ENCODE results near the gene RIMBP2.

The RIMBP2 gene

GRCh38 chr12:130557201-130557600 lies 158.9 kb downstream of the RIMBP2 start:
- Histone ChIP-seq H3K4me3 (ENCODE audit: insufficient read depth, low read depth, low read length, poor library complexity, severe bottlenecking) (no peak overlapping the region), H3K36me3 (ENCODE audit: control insufficient read depth, insufficient read depth, low read length) (no peaks in the 10 kb centered on the region), H3K27ac (ENCODE audit: insufficient read depth, low read length, poor library complexity, severe bottlenecking) (no peak overlapping the region), H3K9me3 (ENCODE audit: control insufficient read depth, low read length) (no peaks in the 10 kb centered on the region), H3K4me1 (ENCODE audit: control insufficient read depth, insufficient read depth, low read length, poor library complexity, severe bottlenecking) (no peaks in the 10 kb centered on the region), H3K27me3 (replicated peaks; ENCODE audit: control insufficient read depth, insufficient read depth, low read length, poor library complexity, severe bottlenecking) (no peaks in the 10 kb centered on the region)
- DNase-seq, result no peak

- H3K36me3 ChIP-seq (ENCODE audit: control insufficient read depth, insufficient read depth, low read length), result no peaks in the 10 kb centered on the region
- no peak overlapping the region for H3K4me3 ChIP-seq (ENCODE audit: insufficient read depth, low read depth, low read length, poor library complexity, severe bottlenecking)
- no peak overlapping the region for H3K27ac ChIP-seq (ENCODE audit: insufficient read depth, low read length, poor library complexity, severe bottlenecking)
Observed at GRCh38 chr12:130556486-130557055, 159.5 kb downstream of the RIMBP2 start.

GRCh38 chr12:130555628-130556485 lies 160.2 kb downstream of the RIMBP2 start:
- Histone ChIP-seq H3K4me3 (ENCODE audit: insufficient read depth, low read depth, low read length, poor library complexity, severe bottlenecking) (no peak overlapping the region), H3K9me3 (ENCODE audit: control insufficient read depth, low read length) (peaks cover 3% of the 10 kb centered on the region), H3K27ac (ENCODE audit: insufficient read depth, low read length, poor library complexity, severe bottlenecking) (no peak overlapping the region), H3K4me1 (ENCODE audit: control insufficient read depth, insufficient read depth, low read length, poor library complexity, severe bottlenecking) (no peaks in the 10 kb centered on the region), H3K27me3 (replicated peaks; ENCODE audit: control insufficient read depth, insufficient read depth, low read length, poor library complexity, severe bottlenecking) (no peaks in the 10 kb centered on the region), H3K36me3 (ENCODE audit: control insufficient read depth, insufficient read depth, low read length) (no peaks in the 10 kb centered on the region)
- no peak for DNase-seq

More at GRCh38 chr12:130556486-130557055, 159.5 kb downstream of the RIMBP2 start:
- DNase-seq, result no peak
- Histone ChIP-seq H3K27me3 (replicated peaks; ENCODE audit: control insufficient read depth, insufficient read depth, low read length, poor library complexity, severe bottlenecking) (no peaks in the 10 kb centered on the region), H3K9me3 (ENCODE audit: control insufficient read depth, low read length) (no peaks in the 10 kb centered on the region), H3K4me1 (ENCODE audit: control insufficient read depth, insufficient read depth, low read length, poor library complexity, severe bottlenecking) (no peaks in the 10 kb centered on the region)

GRCh38 chr12:130555221-130555620 lies 160.9 kb downstream of the RIMBP2 start:
- H3K4me3 ChIP-seq (ENCODE audit: insufficient read depth, low read depth, low read length, poor library complexity, severe bottlenecking), result no peak overlapping the region
- no peak for DNase-seq
- H3K4me1 ChIP-seq (ENCODE audit: control insufficient read depth, insufficient read depth, low read length, poor library complexity, severe bottlenecking), result no peaks in the 10 kb centered on the region
- H3K27me3 ChIP-seq (replicated peaks; ENCODE audit: control insufficient read depth, insufficient read depth, low read length, poor library complexity, severe bottlenecking), result no peaks in the 10 kb centered on the region
- no peaks in the 10 kb centered on the region for H3K36me3 ChIP-seq (ENCODE audit: control insufficient read depth, insufficient read depth, low read length)
- H3K9me3 ChIP-seq (ENCODE audit: control insufficient read depth, low read length), result peaks cover 3% of the 10 kb centered on the region
- no peak overlapping the region for H3K27ac ChIP-seq (ENCODE audit: insufficient read depth, low read length, poor library complexity, severe bottlenecking)

GRCh38 chr12:130552483-130552996 lies 163.6 kb downstream of the RIMBP2 start:
- H3K9me3 ChIP-seq (ENCODE audit: control insufficient read depth, low read length), result peaks cover 3% of the 10 kb centered on the region
- H3K27ac ChIP-seq (ENCODE audit: insufficient read depth, low read length, poor library complexity, severe bottlenecking), result no peak overlapping the region
- no peak for DNase-seq
- no peak overlapping the region for H3K4me3 ChIP-seq (ENCODE audit: insufficient read depth, low read depth, low read length, poor library complexity, severe bottlenecking)
- no peaks in the 10 kb centered on the region for H3K4me1 ChIP-seq (ENCODE audit: control insufficient read depth, insufficient read depth, low read length, poor library complexity, severe bottlenecking)
- H3K36me3 ChIP-seq (ENCODE audit: control insufficient read depth, insufficient read depth, low read length), result no peaks in the 10 kb centered on the region
- H3K27me3 ChIP-seq (replicated peaks; ENCODE audit: control insufficient read depth, insufficient read depth, low read length, poor library complexity, severe bottlenecking), result no peaks in the 10 kb centered on the region

GRCh38 chr12:130549361-130549760 lies 166.7 kb downstream of the RIMBP2 start:
- H3K4me1 ChIP-seq (ENCODE audit: control insufficient read depth, insufficient read depth, low read length, poor library complexity, severe bottlenecking), result no peaks in the 10 kb centered on the region
- H3K27ac ChIP-seq (ENCODE audit: insufficient read depth, low read length, poor library complexity, severe bottlenecking), result no peak overlapping the region
- H3K36me3 ChIP-seq (ENCODE audit: control insufficient read depth, insufficient read depth, low read length), result no peaks in the 10 kb centered on the region
- H3K4me3 ChIP-seq (ENCODE audit: insufficient read depth, low read depth, low read length, poor library complexity, severe bottlenecking), result no peak overlapping the region
- no peaks in the 10 kb centered on the region for H3K27me3 ChIP-seq (replicated peaks; ENCODE audit: control insufficient read depth, insufficient read depth, low read length, poor library complexity, severe bottlenecking)
- peaks cover 3% of the 10 kb centered on the region for H3K9me3 ChIP-seq (ENCODE audit: control insufficient read depth, low read length)
- no peak for DNase-seq

GRCh38 chr12:130547480-130548155 lies 168.5 kb downstream of the RIMBP2 start:
- no peak for DNase-seq
- no peak overlapping the region for H3K4me3 ChIP-seq (ENCODE audit: insufficient read depth, low read depth, low read length, poor library complexity, severe bottlenecking)

GRCh38 chr12:130546494-130546893 lies 169.6 kb downstream of the RIMBP2 start:
- Histone ChIP-seq H3K27ac (ENCODE audit: insufficient read depth, low read length, poor library complexity, severe bottlenecking) (no peak overlapping the region), H3K4me1 (ENCODE audit: control insufficient read depth, insufficient read depth, low read length, poor library complexity, severe bottlenecking) (no peaks in the 10 kb centered on the region), H3K36me3 (ENCODE audit: control insufficient read depth, insufficient read depth, low read length) (no peaks in the 10 kb centered on the region), H3K27me3 (replicated peaks; ENCODE audit: control insufficient read depth, insufficient read depth, low read length, poor library complexity, severe bottlenecking) (no peaks in the 10 kb centered on the region), H3K4me3 (ENCODE audit: insufficient read depth, low read depth, low read length, poor library complexity, severe bottlenecking) (no peak overlapping the region), H3K9me3 (ENCODE audit: control insufficient read depth, low read length) (peaks cover 3% of the 10 kb centered on the region)
- DNase-seq, result no peak

More at GRCh38 chr12:130547480-130548155, 168.5 kb downstream of the RIMBP2 start:
- Histone ChIP-seq H3K4me1 (ENCODE audit: control insufficient read depth, insufficient read depth, low read length, poor library complexity, severe bottlenecking) (no peaks in the 10 kb centered on the region), H3K36me3 (ENCODE audit: control insufficient read depth, insufficient read depth, low read length) (no peaks in the 10 kb centered on the region), H3K9me3 (ENCODE audit: control insufficient read depth, low read length) (peaks cover 3% of the 10 kb centered on the region), H3K27ac (ENCODE audit: insufficient read depth, low read length, poor library complexity, severe bottlenecking) (no peak overlapping the region), H3K27me3 (replicated peaks; ENCODE audit: control insufficient read depth, insufficient read depth, low read length, poor library complexity, severe bottlenecking) (no peaks in the 10 kb centered on the region)

- no peak for DNase-seq
- Histone ChIP-seq H3K4me1 (ENCODE audit: control insufficient read depth, insufficient read depth, low read length, poor library complexity, severe bottlenecking) (no peaks in the 10 kb centered on the region), H3K27me3 (replicated peaks; ENCODE audit: control insufficient read depth, insufficient read depth, low read length, poor library complexity, severe bottlenecking) (no peaks in the 10 kb centered on the region), H3K27ac (ENCODE audit: insufficient read depth, low read length, poor library complexity, severe bottlenecking) (no peak overlapping the region), H3K9me3 (ENCODE audit: control insufficient read depth, low read length) (no peaks in the 10 kb centered on the region), H3K4me3 (ENCODE audit: insufficient read depth, low read depth, low read length, poor library complexity, severe bottlenecking) (no peak overlapping the region), H3K36me3 (ENCODE audit: control insufficient read depth, insufficient read depth, low read length) (no peaks in the 10 kb centered on the region)
Observed at GRCh38 chr12:130545475-130545874, 170.6 kb downstream of the RIMBP2 start.

GRCh38 chr12:130540376-130540775 lies 175.7 kb downstream of the RIMBP2 start:
- Histone ChIP-seq H3K27ac (ENCODE audit: insufficient read depth, low read length, poor library complexity, severe bottlenecking) (no peak overlapping the region), H3K36me3 (ENCODE audit: control insufficient read depth, insufficient read depth, low read length) (no peaks in the 10 kb centered on the region), H3K4me1 (ENCODE audit: control insufficient read depth, insufficient read depth, low read length, poor library complexity, severe bottlenecking) (no peaks in the 10 kb centered on the region), H3K27me3 (replicated peaks; ENCODE audit: control insufficient read depth, insufficient read depth, low read length, poor library complexity, severe bottlenecking) (no peaks in the 10 kb centered on the region), H3K4me3 (ENCODE audit: insufficient read depth, low read depth, low read length, poor library complexity, severe bottlenecking) (no peak overlapping the region), H3K9me3 (ENCODE audit: control insufficient read depth, low read length) (no peaks in the 10 kb centered on the region)
- DNase-seq, result no peak
